H9 (cell line): ENCODE measurements around the gene AATK. TPM values are rescaled to one million over a fixed set of nuclear protein-coding genes. Genes with fewer than 3 reads are reported as not detected.

Source experiments
- DNase-seq: peaks from one replicate; pipeline ENCODE4 v3.0.0-alpha.2; 2017
- H2AFZ ChIP-seq: one replicate; pipeline ENCODE4 v1.6.1; 2013; ENCODE audit warnings: mild to moderate bottlenecking, low read length, control low read depth, moderate library complexity
- H2AK5ac ChIP-seq: 2 replicates; pipeline ENCODE4 v1.6.1; 2013; ENCODE audit warnings: low read length, control low read depth, mixed read lengths; ENCODE audit not compliant: insufficient read length
- H2BK120ac ChIP-seq: one replicate; pipeline ENCODE4 v1.6.1; 2013; ENCODE audit warnings: low read depth, mild to moderate bottlenecking, low read length, control low read depth, inconsistent platforms; ENCODE audit not compliant: poor library complexity, severe bottlenecking
- H2BK12ac ChIP-seq: 2 replicates; pipeline ENCODE4 v1.6.1; 2013; ENCODE audit warnings: low read length, control low read depth, mixed read lengths, low read depth; ENCODE audit not compliant: insufficient read length
- H2BK15ac ChIP-seq: 2 replicates; pipeline ENCODE4 v1.6.1; 2013; ENCODE audit warnings: low read depth, low read length, control low read depth
- H2BK20ac ChIP-seq: one replicate; pipeline ENCODE4 v1.6.1; 2013; ENCODE audit warnings: low read depth, mild to moderate bottlenecking, low read length, control low read depth, inconsistent platforms; ENCODE audit not compliant: poor library complexity, severe bottlenecking
- H2BK5ac ChIP-seq: 2 replicates; pipeline ENCODE4 v1.6.1; 2013; ENCODE audit warnings: low read length, control low read depth, mixed read lengths; ENCODE audit not compliant: insufficient read length
- H3K14ac ChIP-seq: 2 replicates; pipeline ENCODE4 v1.6.1; 2013; ENCODE audit warnings: low read length, control low read depth; ENCODE audit not compliant: insufficient read depth
- H3K18ac ChIP-seq: 2 replicates; pipeline ENCODE4 v1.6.1; 2013; ENCODE audit warnings: low read depth, mild to moderate bottlenecking, mixed read lengths, low read length, control low read depth; ENCODE audit not compliant: insufficient read length
- H3K23ac ChIP-seq: 2 replicates; pipeline ENCODE4 v1.6.1; 2013; ENCODE audit warnings: low read length, control low read depth, mixed read lengths, low read depth; ENCODE audit not compliant: insufficient read length
- H3K23me2 ChIP-seq: 2 replicates; pipeline ENCODE4 v1.6.1; 2013; ENCODE audit warnings: low read depth, mild to moderate bottlenecking, mixed read lengths, low read length, control low read depth; ENCODE audit not compliant: insufficient read length, poor library complexity, severe bottlenecking
- H3K27ac ChIP-seq: 2 replicates; pipeline ENCODE4 v1.5.1; 2013; ENCODE audit warnings: low read length, control low read depth, mixed read lengths, low read depth; ENCODE audit not compliant: insufficient read length
- H3K27me3 ChIP-seq: 2 replicates; pipeline ENCODE4 v1.6.1; 2013; ENCODE audit warnings: low read length, control low read depth, inconsistent platforms; ENCODE audit not compliant: insufficient read depth
- H3K4ac ChIP-seq: 2 replicates; pipeline ENCODE4 v1.6.1; 2013; ENCODE audit warnings: low read depth, mild to moderate bottlenecking, control low read depth, inconsistent platforms, low read length, moderate library complexity
- H3K4me1 ChIP-seq: 2 replicates; pipeline ENCODE4 v1.6.1; 2013; ENCODE audit warnings: low read length, control low read depth, inconsistent platforms; ENCODE audit not compliant: insufficient read depth
- H3K4me2 ChIP-seq: 2 replicates; pipeline ENCODE4 v1.6.1; 2013; ENCODE audit warnings: low read length, control low read depth, mixed read lengths; ENCODE audit not compliant: insufficient read length, insufficient read depth
- H3K56ac ChIP-seq: 2 replicates; pipeline ENCODE4 v1.6.1; 2013; ENCODE audit warnings: low read depth, mild to moderate bottlenecking, mixed read lengths, low read length, control low read depth; ENCODE audit not compliant: insufficient read length
- H3K79me1 ChIP-seq: 2 replicates; pipeline ENCODE4 v1.6.1; 2013; ENCODE audit warnings: low read depth, mild to moderate bottlenecking, moderate library complexity, low read length, control low read depth, inconsistent platforms; ENCODE audit not compliant: insufficient read depth, poor library complexity, severe bottlenecking
- H3K79me2 ChIP-seq: 2 replicates; pipeline ENCODE4 v1.6.1; 2013; ENCODE audit warnings: low read length, control low read depth, inconsistent platforms; ENCODE audit not compliant: insufficient read depth
- H3K9ac ChIP-seq: 2 replicates; pipeline ENCODE4 v1.6.1; 2013; ENCODE audit warnings: low read length, control low read depth, mixed read lengths; ENCODE audit not compliant: insufficient read length; ENCODE audit errors: extremely low read depth
- H3K9me3 ChIP-seq: one replicate; pipeline ENCODE4 v1.6.1; 2013; ENCODE audit warnings: low read depth, low read length, inconsistent platforms; ENCODE audit not compliant: control insufficient read depth
- H3T11ph ChIP-seq: one replicate; pipeline ENCODE4 v1.6.1; 2013; ENCODE audit warnings: mild to moderate bottlenecking, low read length, control low read depth, inconsistent platforms
- H4K20me1 ChIP-seq: one replicate; pipeline ENCODE4 v1.6.1; 2013; ENCODE audit not compliant: control insufficient read depth, insufficient read length, insufficient read depth
- H4K5ac ChIP-seq: 2 replicates; pipeline ENCODE4 v1.6.1; 2013; ENCODE audit warnings: low read depth, mild to moderate bottlenecking, mixed read lengths, low read length, control low read depth; ENCODE audit not compliant: insufficient read length
- H4K8ac ChIP-seq: replicated peaks from 2 replicates; pipeline ENCODE4 v1.6.1; 2013; ENCODE audit warnings: low read length, control low read depth, mixed read lengths, low read depth; ENCODE audit not compliant: insufficient read length
- H4K91ac ChIP-seq: 2 replicates; pipeline ENCODE4 v1.6.1; 2013; ENCODE audit warnings: low read depth, mild to moderate bottlenecking, moderate library complexity, mixed read lengths, low read length, control low read depth; ENCODE audit not compliant: insufficient read length
- H3K27ac Mint-ChIP-seq, 3 experiments: 2 replicates in 2 of 3; 3 replicates in 1 of 3; pipeline ENCODE4 v1.8.0; 2020 to 2021; ENCODE audit warnings: mixed read lengths in 3 of 3, mild to moderate bottlenecking in 1 of 3, moderate library complexity in 1 of 3
- H3K27me3 Mint-ChIP-seq: 2 replicates; pipeline ENCODE4 v1.8.0; 2021; ENCODE audit warnings: low read depth, mild to moderate bottlenecking, moderate library complexity, mixed read lengths
- H3K36me3 Mint-ChIP-seq, 3 experiments: 2 replicates in 2 of 3; 3 replicates in 1 of 3; pipeline ENCODE4 v1.8.0; 2020 to 2021; ENCODE audit warnings: low read depth in 3 of 3, mixed read lengths in 3 of 3; ENCODE audit not compliant: insufficient read depth in 1 of 3
- H3K4me1 Mint-ChIP-seq, 2 experiments: 2 replicates each; pipeline ENCODE4 v1.8.0; 2020; ENCODE audit warnings: mixed read lengths in 2 of 2
- H3K4me3 Mint-ChIP-seq, 2 experiments: 2 replicates in 1 of 2; 3 replicates in 1 of 2; pipeline ENCODE4 v1.8.0; 2020 to 2021; ENCODE audit warnings: mild to moderate bottlenecking in 2 of 2, mixed read lengths in 2 of 2, moderate library complexity in 1 of 2
- H3K9me3 Mint-ChIP-seq, 2 experiments: 2 replicates in 1 of 2; 3 replicates in 1 of 2; pipeline ENCODE4 v1.8.0; 2020; ENCODE audit warnings: mild to moderate bottlenecking in 2 of 2, mixed read lengths in 2 of 2, moderate library complexity in 1 of 2
- CTCF ChIP-seq: fragments of 200-600 bp; sonication (generic); conservative IDR thresholded peaks from 3 replicates; pipeline ENCODE4 v1.8.0; 2021; ENCODE audit warnings: antibody characterized with exemption, mild to moderate bottlenecking
- WGBS: extraction: QIAGEN DNeasy Blood & Tissue Kit; methylation state at CpG from one replicate; pipeline ENCODE4 v1.1.7; 2013; ENCODE audit warnings: missing lambda C conversion rate, low lambda C conversion rate, mixed read lengths; ENCODE audit not compliant: insufficient read length; ENCODE audit errors: extremely low coverage; 5-methylcytosine and 5-hydroxymethylcytosine counted together
- total RNA-seq: library from RNA; stranded (reverse); gene quantifications from 2 replicates; pipeline ENCODE4 v1.2.1, GENCODE V29; 2021

AATK gene
- total RNA-seq, 1 experiment from 2014 or later = 2.4 TPM

DNA sequence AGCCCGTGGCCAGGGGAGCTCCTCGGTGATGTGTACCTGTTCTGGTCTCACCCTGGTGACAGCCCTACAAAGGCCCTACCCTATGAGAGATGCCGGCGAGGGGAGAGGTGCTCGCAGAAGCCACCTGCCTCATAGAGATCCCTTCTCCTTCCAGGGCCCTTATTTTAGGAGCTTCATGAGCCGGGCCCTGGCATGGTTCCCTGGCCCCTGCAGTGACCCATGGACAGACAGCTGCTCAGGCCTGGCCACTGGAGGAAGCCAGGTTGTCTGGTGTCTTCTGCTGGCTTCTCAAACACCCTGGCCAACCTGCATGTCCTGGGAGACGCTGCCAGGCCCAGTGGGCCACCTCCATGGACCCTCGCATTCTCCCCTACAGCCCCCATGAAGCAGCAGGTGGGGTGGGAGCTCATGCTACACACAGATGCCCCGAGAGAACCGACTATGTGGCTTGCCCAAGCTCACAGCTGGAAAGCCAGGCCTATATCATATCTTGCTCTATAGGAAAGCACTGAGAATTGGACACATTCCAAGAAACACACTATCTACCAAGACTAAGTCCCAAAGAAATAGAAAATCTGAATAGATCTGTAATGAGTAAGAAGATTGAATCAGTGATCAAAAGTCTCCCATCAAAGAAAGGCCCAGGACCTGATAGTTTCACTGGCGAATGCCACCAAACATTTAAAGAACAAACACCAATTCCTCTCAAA, 7.2 kb upstream of the AATK start:
- Histone ChIP-seq H3K9ac (no peak overlapping the region), H2AK5ac (no peak overlapping the region), H3K27me3 (no peaks in the 10 kb centered on the region), H4K20me1 (no peaks in the 10 kb centered on the region), H3K14ac (no peak overlapping the region), H3K18ac (no peak overlapping the region), H3K4me1 (no peaks in the 10 kb centered on the region), H2AFZ (no peak overlapping the region), H3K4me2 (no peak overlapping the region), H3K9me3 (no peaks in the 10 kb centered on the region), H4K8ac (no peak overlapping the region), H3K79me2 (no peaks in the 10 kb centered on the region), H2BK12ac (no peak overlapping the region), H3K79me1 (no peaks in the 10 kb centered on the region), H3K23ac (no peak overlapping the region), H2BK15ac (no peak overlapping the region), H2BK120ac (no peak overlapping the region), H3T11ph (no peak overlapping the region), H2BK5ac (no peak overlapping the region), H2BK20ac (no peak overlapping the region), H4K91ac (no peak overlapping the region), H3K23me2 (no peaks in the 10 kb centered on the region), H4K5ac (no peak overlapping the region), H3K56ac (no peak overlapping the region), H3K27ac (no peak overlapping the region), H3K4ac (no peak overlapping the region)
- H3K4me1 Mint-ChIP-seq = no peaks in the 10 kb centered on the region
- no peak for TF ChIP-seq CTCF
- WGBS = no CpG with 5 or more reads among the region's 11 CpGs
- peaks cover 3% of the 10 kb centered on the region for H3K27me3 Mint-ChIP-seq
- no peak overlapping the region for H3K4me3 Mint-ChIP-seq
- H3K9me3 Mint-ChIP-seq = peaks cover 0 to 5% of the 10 kb centered on the region in 2 experiments; a peak in 2 of 5 replicates
- no peaks in the 10 kb centered on the region for H3K36me3 Mint-ChIP-seq
- no peak overlapping the region for H3K27ac Mint-ChIP-seq
- no peak for DNase-seq
